Islet of Langerhans (tissue), 1 donor: ENCODE measurements around the gene TTF2.
"Not testable (repeated sequence)": the region's sequence is repeated elsewhere in the genome, so short reads cannot be mapped to it uniquely, and the experiment has no call there.

Experiments used
- FAIRE-seq: peaks from one replicate; lab custom pipeline; 2011; peaks lifted over from hg19 to GRCh38; lab: Jason Lieb, UNC

The TTF2 gene

GRCh38 chr1:117093870-117094621, 33.9 kb downstream of the TTF2 start:
- FAIRE-seq, result no peak

GRCh38 chr1:117094841-117095604, 34.9 kb downstream of the TTF2 start:
- no peak for FAIRE-seq

DNA sequence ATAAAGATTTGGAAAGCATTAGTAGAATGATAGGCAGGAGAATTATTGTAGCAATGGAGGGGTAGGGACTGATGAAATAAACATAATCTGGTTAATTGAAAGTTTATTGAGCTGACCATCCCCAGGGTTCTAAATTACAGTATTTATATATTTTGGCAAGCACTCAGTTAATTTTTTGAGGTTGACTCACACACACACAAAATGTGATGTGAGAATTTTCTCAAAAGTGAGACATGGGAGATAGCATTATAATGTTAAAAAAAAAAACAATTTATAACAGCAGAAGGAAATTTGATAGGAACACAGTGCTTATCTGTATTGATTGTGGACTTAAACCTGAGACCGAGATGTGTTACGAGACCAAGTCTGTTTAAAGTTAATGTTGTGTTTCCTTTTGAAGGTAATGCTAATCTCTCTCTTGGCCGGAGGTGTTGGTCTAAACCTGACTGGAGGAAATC, 36.9 kb downstream of the TTF2 start:
- no peak for FAIRE-seq

GRCh38 chr1:117097443-117097842, 37.3 kb downstream of the TTF2 start:
- FAIRE-seq, result no peak

GRCh38 chr1:117098287-117098890, 38.3 kb downstream of the TTF2 start:
- no peak for FAIRE-seq

DNA sequence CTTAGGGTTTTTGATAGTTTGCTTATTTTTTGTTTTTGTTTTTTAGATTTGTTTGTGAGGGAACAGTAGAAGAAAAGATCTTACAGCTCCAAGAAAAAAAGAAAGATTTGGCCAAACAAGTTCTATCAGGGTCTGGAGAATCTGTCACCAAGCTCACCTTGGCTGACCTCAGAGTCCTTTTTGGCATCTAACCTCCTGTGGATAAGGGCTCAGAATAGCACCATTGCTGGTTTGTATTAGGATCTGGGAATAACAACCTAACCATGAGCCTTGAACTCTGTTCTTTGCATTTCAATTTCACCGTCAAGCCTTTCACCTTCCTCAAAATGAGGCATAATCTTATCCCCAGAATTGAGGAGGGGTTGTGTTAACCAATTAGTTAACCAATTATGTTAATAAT, 41.2 kb downstream of the TTF2 start:
- no peak for FAIRE-seq

GRCh38 chr1:117101858-117102257, 41.7 kb downstream of the TTF2 start:
- not testable (repeated sequence) for FAIRE-seq

DNA sequence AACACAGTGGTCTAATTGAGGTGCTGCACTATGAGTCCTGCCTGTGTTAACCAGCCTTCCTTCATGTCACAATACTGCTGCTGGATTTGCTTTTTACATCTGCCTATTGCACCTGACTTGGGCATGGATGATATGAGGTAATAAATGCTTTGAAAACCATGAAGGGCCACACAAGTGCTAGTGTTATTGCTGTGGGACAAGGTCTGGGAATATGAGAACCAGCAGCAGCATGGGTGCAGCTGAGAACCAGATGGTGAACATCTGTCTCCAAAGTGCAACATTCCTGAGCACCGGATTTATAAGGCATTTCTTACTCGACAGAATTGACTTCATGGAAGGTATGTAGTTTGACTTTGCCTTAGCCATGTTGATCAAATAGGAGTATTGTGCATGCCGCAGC, 44.9 kb downstream of the TTF2 start:
- FAIRE-seq, result no peak

DNA sequence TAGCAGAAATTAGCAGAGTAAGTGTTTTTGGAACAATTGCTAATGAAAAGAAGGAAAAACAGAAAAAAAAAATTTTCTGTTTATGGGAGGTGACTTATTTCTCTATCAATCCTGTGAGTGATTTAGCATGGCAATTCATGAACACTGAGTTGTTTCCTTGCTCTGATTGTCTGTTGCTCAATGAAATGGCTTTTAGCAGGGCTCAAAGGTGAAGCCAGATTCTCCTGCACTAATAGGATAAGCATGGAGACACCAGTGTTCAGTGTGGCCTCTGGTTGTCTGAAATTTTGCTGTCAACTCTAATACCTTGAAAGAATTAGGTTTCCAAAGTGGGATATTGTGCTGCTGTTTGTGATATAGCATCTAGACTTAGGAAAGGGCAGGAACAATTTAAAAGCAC, 45.6 kb downstream of the TTF2 start:
- no peak for FAIRE-seq

- FAIRE-seq, result no peak
These were observed 46.4 kb downstream of the TTF2 start for GRCh38 chr1:117106478-117106877.

- no peak for FAIRE-seq
These were observed 47.2 kb downstream of the TTF2 start for GRCh38 chr1:117107364-117107763.

- no peak for FAIRE-seq
These were observed 50.6 kb downstream of the TTF2 start for GRCh38 chr1:117110774-117111173.

- no peak for FAIRE-seq
These were observed 52.1 kb downstream of the TTF2 start for GRCh38 chr1:117112047-117112717.

GRCh38 chr1:117113199-117113598, 53.1 kb downstream of the TTF2 start:
- no peak for FAIRE-seq

- FAIRE-seq, result no peak
These were observed 54.8 kb downstream of the TTF2 start for GRCh38 chr1:117114877-117115276.

DNA sequence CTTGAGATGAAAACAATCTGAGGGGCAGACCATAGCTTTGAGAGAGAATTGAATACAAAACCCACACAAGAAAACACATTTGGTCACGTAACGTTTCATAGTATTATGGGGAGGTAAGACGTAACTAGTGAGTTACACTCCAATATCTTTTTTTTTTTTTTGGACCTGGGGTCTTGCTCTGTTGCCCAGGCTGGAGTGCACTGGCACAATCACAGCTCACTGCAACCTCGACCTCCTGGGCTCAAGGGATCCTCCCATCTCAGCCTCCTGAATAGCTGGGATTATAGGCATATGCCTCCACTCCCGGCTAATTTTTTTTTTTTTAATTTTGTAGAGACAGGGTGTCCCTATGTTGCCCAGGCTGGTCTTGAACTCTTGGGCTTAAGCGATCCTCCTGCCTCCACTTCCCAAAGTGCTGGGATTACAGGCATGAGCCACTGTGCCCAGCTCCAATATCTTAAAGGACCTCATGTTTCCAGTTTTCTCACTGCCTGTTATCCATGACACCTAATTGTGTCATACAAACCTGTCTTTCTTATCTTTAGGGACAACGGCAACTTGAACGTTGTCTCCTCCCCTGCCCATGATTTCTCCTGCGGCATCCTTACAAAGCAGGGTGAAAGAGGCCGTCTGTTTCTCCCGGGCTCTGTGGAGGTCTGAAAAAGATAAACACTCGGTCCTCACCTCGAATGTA, 56.1 kb downstream of the TTF2 start:
- FAIRE-seq, result no peak

- FAIRE-seq, result no peak
These were observed 56.6 kb downstream of the TTF2 start for GRCh38 chr1:117116784-117117130.

- no peak for FAIRE-seq
These were observed 57.6 kb downstream of the TTF2 start for GRCh38 chr1:117117697-117118096.

DNA sequence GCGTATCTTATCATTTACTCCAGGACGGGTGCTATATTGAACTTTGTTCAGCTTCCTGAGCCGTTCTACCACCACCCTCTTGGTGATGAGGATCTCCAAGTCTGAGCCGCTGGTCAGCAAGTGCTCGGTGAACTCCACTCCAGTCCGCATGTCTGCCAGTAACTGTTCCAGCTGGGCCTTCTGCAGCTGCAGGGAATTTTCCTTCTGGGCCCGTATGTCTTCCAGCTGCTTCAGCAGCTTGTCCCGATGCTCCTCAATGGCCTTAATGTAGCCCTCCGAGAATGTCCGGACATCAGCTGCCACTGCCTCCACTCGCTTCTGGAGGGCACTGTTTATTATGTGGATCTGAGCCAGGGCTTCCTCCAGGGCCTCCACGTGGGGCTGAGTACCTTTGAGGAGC, 58.0 kb downstream of the TTF2 start:
- FAIRE-seq, result no peak

GRCh38 chr1:117119144-117119543, 59.0 kb downstream of the TTF2 start:
- FAIRE-seq, result not testable (repeated sequence)

DNA sequence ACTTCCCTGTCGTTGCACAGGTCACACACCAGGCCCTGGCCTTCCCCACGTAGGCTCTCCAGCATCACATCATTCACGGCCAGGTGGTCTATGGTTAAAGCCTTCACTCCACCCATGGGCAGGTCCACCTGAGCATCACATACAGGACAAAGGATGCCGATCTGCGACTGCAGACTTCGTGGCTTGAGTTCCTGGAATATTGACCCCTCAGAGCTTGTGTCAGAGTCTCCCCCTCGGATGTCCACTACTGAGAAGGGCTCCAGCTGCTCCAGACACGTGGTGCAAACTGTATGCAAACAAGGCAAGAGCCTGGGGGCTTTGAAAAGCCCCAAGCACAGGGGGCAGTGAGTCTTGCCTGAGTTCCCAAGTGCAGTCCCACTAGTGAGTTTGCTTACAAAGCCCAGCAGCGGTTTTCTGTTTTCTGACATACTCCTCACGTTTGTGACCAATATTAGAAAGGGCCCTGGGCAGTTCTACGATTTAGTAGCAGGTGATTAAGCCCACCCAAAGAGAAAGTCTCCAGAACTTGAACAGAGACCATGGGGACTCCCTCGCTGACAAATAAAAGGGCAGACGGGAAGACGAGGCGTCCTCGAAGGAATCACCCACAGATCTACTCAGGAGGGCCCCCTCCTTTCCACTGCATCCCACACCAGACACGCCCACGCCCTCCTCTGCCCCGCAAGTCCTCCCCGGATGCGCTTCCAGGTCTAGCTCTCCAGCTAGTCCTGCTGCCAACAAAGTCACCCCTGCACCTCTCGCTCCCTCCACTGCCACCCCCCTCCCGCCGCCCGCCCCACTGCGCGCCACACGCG, 60.9 kb downstream of the TTF2 start:
- no peak for FAIRE-seq
